K562 (cell line): ENCODE data around the gene PRCC. TPM values are rescaled to one million over a fixed set of nuclear protein-coding genes. Genes with fewer than 3 reads are reported as not detected.

Experiments used
- ATAC-seq: fragments of 200-7000 bp; cut with Tn5 transposase; 3 replicates; pipeline ENCODE4 v1.9.1; 2020; ENCODE audit warnings: moderate library complexity
- BruUV-seq: library from RNA; stranded (reverse); fragments of 400-500 nt; replicated peaks from 2 replicates; lab custom pipeline; 2021; lab: Mats Ljungman, UMichigan
- CTCF ChIA-PET: fragments of 300-600 bp; formaldehyde crosslinking; extraction: SDS; loops from one replicate; lab custom pipeline; 2021; ENCODE audit warnings: low intra/inter-chr PET ratio; lab: Yijun Ruan, JAX
- POLR2A ChIA-PET: fragments of 300-600, 350-650 bp; sonication (Branson Sonifier 250); formaldehyde crosslinking; extraction: SDS; loops from one replicate; lab custom pipeline; 2021; ENCODE audit warnings: antibody characterized with exemption, inconsistent platforms; lab: Yijun Ruan, JAX
- DNase-seq, 4 experiments: peaks; one replicate each; pipeline versions ENCODE4 v3.0.0 to v3.0.0-alpha.2; 2011 to 2018; ENCODE audit warnings: low spot score in 3 of 4, mixed read lengths in 3 of 4; ENCODE audit errors: extremely low read depth in 1 of 4
- FAIRE-seq: peaks from 2 replicates; lab custom pipeline; 2011; peaks lifted over from hg19 to GRCh38; lab: Jason Lieb, UNC
- H2AFZ ChIP-seq: 2 replicates; pipeline ENCODE4 v1.6.0; 2011; ENCODE audit warnings: low read depth, low read length, control low read depth, inconsistent platforms
- H3K27ac ChIP-seq: fragments of 200-600 bp; 3 replicates; pipeline ENCODE4 v1.8.0; 2011; ENCODE audit warnings: low read depth, mild to moderate bottlenecking, control low read depth, inconsistent platforms, low read length, moderate library complexity, mixed read lengths; ENCODE audit errors: extremely low read depth
- H3K27me3 ChIP-seq, 2 experiments: fragments of 300-600 bp in 1 of 2; 2 replicates in 1 of 2; 3 replicates in 1 of 2; pipeline versions ENCODE4 v1.6.0 to v1.8.0; 2011; ENCODE audit warnings: inconsistent platforms in 2 of 2, low read length in 2 of 2, mild to moderate bottlenecking in 1 of 2, mixed read lengths in 1 of 2, moderate library complexity in 1 of 2; ENCODE audit not compliant: control insufficient read depth in 2 of 2, insufficient read depth in 2 of 2
- H3K36me3 ChIP-seq: fragments of 300-600 bp; 3 replicates; pipeline ENCODE4 v1.8.0; 2011; ENCODE audit warnings: mild to moderate bottlenecking, low read length, inconsistent platforms; ENCODE audit not compliant: control insufficient read depth, insufficient read depth
- H3K4me1 ChIP-seq, 2 experiments: fragments of 200-600 bp in 1 of 2; replicated peaks in 1 of 2; 2 replicates in 1 of 2; 3 replicates in 1 of 2; pipeline versions ENCODE4 v1.5.1 to v1.8.0; 2011; ENCODE audit warnings: inconsistent platforms in 2 of 2, low read length in 2 of 2, mild to moderate bottlenecking in 1 of 2, mixed read lengths in 1 of 2, moderate library complexity in 1 of 2; ENCODE audit not compliant: control insufficient read depth in 2 of 2, insufficient read depth in 2 of 2
- H3K4me2 ChIP-seq: 2 replicates; pipeline ENCODE4 v1.6.1; 2011; ENCODE audit warnings: low read length, control low read depth, inconsistent platforms, mixed read lengths; ENCODE audit not compliant: insufficient read depth
- H3K4me3 ChIP-seq: fragments of 200-600 bp; sonication (generic), shearing (Covaris generic); 2 replicates; pipeline ENCODE4 v1.5.1; 2016; ENCODE audit warnings: control low read depth, inconsistent platforms
- H3K79me2 ChIP-seq: fragments of 200-600 bp; 3 replicates; pipeline ENCODE4 v1.8.0; 2011; ENCODE audit warnings: low read length, inconsistent platforms; ENCODE audit not compliant: control insufficient read depth, insufficient read depth
- H3K9ac ChIP-seq, 2 experiments: 2 replicates each; pipeline versions ENCODE4 v1.6.0 to v1.6.1; 2011; ENCODE audit warnings: low read depth in 2 of 2, low read length in 2 of 2, control low read depth in 1 of 2, inconsistent platforms in 1 of 2, mild to moderate bottlenecking in 1 of 2, mixed read lengths in 1 of 2; ENCODE audit not compliant: insufficient read depth in 1 of 2
- H3K9me1 ChIP-seq: one replicate; pipeline ENCODE4 v1.6.0; 2011; ENCODE audit warnings: inconsistent platforms, mild to moderate bottlenecking, low read length, moderate library complexity; ENCODE audit not compliant: control insufficient read depth, insufficient read depth
- H3K9me3 ChIP-seq: replicated peaks from 2 replicates; pipeline ENCODE4 v1.5.1; 2011; ENCODE audit warnings: low read depth, low read length, inconsistent platforms; ENCODE audit not compliant: control insufficient read depth, insufficient read depth
- H4K20me1 ChIP-seq: replicated peaks from 2 replicates; pipeline ENCODE4 v1.6.1; 2011; ENCODE audit warnings: low read length, inconsistent platforms, mixed read lengths; ENCODE audit not compliant: control insufficient read depth, insufficient read depth
- BCOR ChIP-seq: fragments of 450-650 bp; IDR thresholded peaks from 2 replicates; pipeline ENCODE4 v1.6.1; 2016
- CHD4 ChIP-seq: fragments of 200-600 bp; sonication (generic); IDR thresholded peaks from 3 replicates; pipeline ENCODE4 v1.6.1; 2012; ENCODE audit warnings: low read depth, mild to moderate bottlenecking, mixed read lengths, low read length, inconsistent platforms; ENCODE audit not compliant: insufficient read depth, insufficient replicate concordance, poor library complexity, severe bottlenecking
- CXXC5 ChIP-seq: fragments of 250-450 bp; sonication (Bioruptor Pico); IDR thresholded peaks from 2 replicates; pipeline ENCODE4 v1.8.0; 2022; ENCODE audit warnings: inconsistent platforms, mild to moderate bottlenecking, moderate library complexity
- E2F3 ChIP-seq: fragments of 250-450 bp; sonication (Bioruptor Pico); IDR thresholded peaks from 2 replicates; pipeline ENCODE4 v1.4.0; 2020; ENCODE audit warnings: mild to moderate bottlenecking
- HSF4 ChIP-seq: fragments of 250-450 bp; sonication (Bioruptor Pico); IDR thresholded peaks from 2 replicates; pipeline ENCODE4 v2.1.2; 2022; ENCODE audit warnings: mild to moderate bottlenecking, moderate library complexity, borderline replicate concordance
- KDM4B ChIP-seq, 2 experiments: fragments of 450-650 bp in 1 of 2; sonication (generic) in 1 of 2; IDR thresholded peaks; 2 replicates each; pipeline ENCODE4 v1.6.1; 2016 to 2017; ENCODE audit warnings: borderline replicate concordance in 2 of 2, antibody characterized with exemption in 1 of 2, low read depth in 1 of 2, mild to moderate bottlenecking in 1 of 2
- RBBP5 ChIP-seq: fragments of 200-600 bp; sonication (generic); IDR thresholded peaks from 2 replicates; pipeline ENCODE4 v1.6.1; 2012; ENCODE audit warnings: borderline replicate concordance, mild to moderate bottlenecking, low read length, control low read depth, inconsistent platforms; ENCODE audit not compliant: insufficient read depth, poor library complexity, severe bottlenecking
- SMARCA4 ChIP-seq: fragments of 450-650 bp; IDR thresholded peaks from 2 replicates; pipeline ENCODE4 v1.6.1; 2016
- SMARCA5 ChIP-seq: fragments of 450-650 bp; IDR thresholded peaks from 2 replicates; pipeline ENCODE4 v1.6.1; 2016
- SRF ChIP-seq, 2 experiments: fragments of 250-450, 450-650 bp in 1 of 2; sonication (Bioruptor Pico) in 1 of 2; sonication (generic) in 1 of 2; formaldehyde crosslinking; IDR thresholded peaks; 2 replicates each; pipeline versions ENCODE4 v1.5.0 to v1.5.1; 2020 to 2022; ENCODE audit warnings: mild to moderate bottlenecking in 1 of 2, missing genetic modification reagents in 1 of 2
- TEAD2 ChIP-seq: fragments of 450-650 bp; IDR thresholded peaks from 2 replicates; pipeline ENCODE4 v1.6.1; 2016; ENCODE audit warnings: missing genetic modification characterization, control low read depth, missing compliant biosample characterization
- ZBTB17 ChIP-seq: fragments of 450-650 bp; formaldehyde crosslinking; IDR thresholded peaks from 2 replicates; pipeline ENCODE4 v1.4.0; 2020; ENCODE audit warnings: mild to moderate bottlenecking
- ZNF165 ChIP-seq: fragments of 250-450 bp; sonication (Bioruptor Pico); IDR thresholded peaks from 2 replicates; pipeline ENCODE4 v1.4.0; 2020; ENCODE audit warnings: borderline replicate concordance
- ZNF212 ChIP-seq: fragments of 450-650 bp; formaldehyde crosslinking; IDR thresholded peaks from 2 replicates; pipeline ENCODE4 v1.4.0; 2020; ENCODE audit warnings: mild to moderate bottlenecking
- ZNF239 ChIP-seq: fragments of 250-450 bp; sonication (Bioruptor Pico); IDR thresholded peaks from 2 replicates; pipeline ENCODE4 v1.4.0; 2020; ENCODE audit warnings: mild to moderate bottlenecking
- ZNF445 ChIP-seq: fragments of 250-450 bp; sonication (Bioruptor Pico); IDR thresholded peaks from 2 replicates; pipeline ENCODE4 v1.4.0; 2020; ENCODE audit warnings: low read depth, mild to moderate bottlenecking, moderate library complexity
- ZNF512 ChIP-seq: IDR thresholded peaks from 2 replicates; pipeline ENCODE4 v1.6.1; 2016; ENCODE audit warnings: missing genetic modification characterization, missing compliant biosample characterization
- ZNF561 ChIP-seq: fragments of 450-650 bp; formaldehyde crosslinking; conservative IDR thresholded peaks from 2 replicates; pipeline ENCODE4 v1.4.0; 2020; ENCODE audit warnings: mild to moderate bottlenecking, moderate library complexity
- WGBS: fragments of 100-300 bp; shearing (Covaris generic); methylation state at CpG from one replicate; pipeline ENCODE4 v1.1.6; 2016; ENCODE audit warnings: low coverage, mixed read lengths; ENCODE audit not compliant: insufficient coverage; ENCODE audit errors: missing lambda C conversion rate; 5-methylcytosine and 5-hydroxymethylcytosine counted together
- in situ Hi-C: fragments of 300-500 bp; cut with MboI; formaldehyde crosslinking; loops from 4 replicates; pipeline ENCODE4 v1.15.0; 2018; ENCODE audit warnings: inconsistent platforms, mixed read lengths
- intact Hi-C: fragments of 100-400 bp; cut with micrococcal nuclease; formaldehyde crosslinking; loops from 2 replicates; pipeline ENCODE4 v1.14.2; 2022
- polyA plus RNA-seq, 8 experiments: library from polyadenylated mRNA; depleted of rRNA in 4 of 8; stranded (reverse) in 5 of 8; unstranded in 3 of 8; fragments of >200 nt; fragmentation: Nextera tagmentation in 2 of 8; fragmentation: Illumina TruSeq in 1 of 8; extraction: Ambion mirVana in 2 of 8; extraction: Trizol in 1 of 8; gene quantifications; 2 replicates each; pipeline versions ENCODE4 v1.2.1 to v1.2.3, GENCODE V29; 2011 to 2014; ENCODE audit warnings: inconsistent platforms in 1 of 8, missing spikeins in 1 of 8
- total RNA-seq, 7 experiments: library from RNA; depleted of rRNA in 6 of 7; stranded (reverse); fragments of >200 nt in 6 of 7; fragmentation: Illumina TruSeq in 2 of 7; extraction: Trizol in 2 of 7; gene quantifications; 2 replicates each; pipeline versions ENCODE4 v1.2.1 to v1.2.3, GENCODE V29; 2011 to 2021; ENCODE audit warnings: low replicate concordance in 1 of 7
- TF ChIP-seq, protein P1 (sequence below): fragments of 450-650 bp; formaldehyde crosslinking; conservative IDR thresholded peaks from 2 replicates; pipeline ENCODE4 v1.4.0; 2022; ENCODE audit warnings: mild to moderate bottlenecking, missing genetic modification characterization

Gene PRCC
- total and polyA plus RNA-seq, 9 of the 15 experiments (the other 6 are each of a cell fraction or from before 2014, with no cell fraction given), result 23.9 to 201 (median 41.1) TPM

DNA sequence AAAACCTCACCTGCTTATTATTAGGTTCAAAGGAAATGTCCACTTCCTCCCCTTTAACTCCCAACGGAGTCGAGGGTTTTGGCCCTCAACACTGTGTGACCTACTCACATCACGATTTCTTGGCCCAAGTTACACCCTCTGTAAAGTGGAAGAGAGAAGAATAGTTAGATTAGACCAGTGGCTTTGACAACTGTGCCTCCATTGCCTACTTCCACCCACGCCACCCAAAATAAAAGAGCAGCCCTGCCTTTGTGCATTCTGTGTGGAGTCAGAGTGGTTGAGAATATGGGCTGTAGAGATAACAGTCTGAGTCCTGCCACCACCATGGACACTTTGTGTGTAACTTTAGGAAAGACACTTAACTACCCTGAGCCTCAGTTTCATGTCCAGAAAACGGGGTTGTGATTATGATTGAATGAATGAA is 11.8 kb upstream of the PRCC start:
- Histone ChIP-seq H3K9me1 (no peaks in the 10 kb centered on the region), H3K9ac (peak overlapping the region; percentile 43 to 80; a peak in 3 of 4 replicates), H3K4me2 (peak overlapping the region; percentile 52), H3K27ac (peak overlapping the region; percentile 76), H2AFZ (peak overlapping the region; percentile 78), H3K4me1 (peaks cover 34 to 38% of the 10 kb centered on the region in 2 experiments; a peak in 4 of 5 replicates), H3K27me3 (no peaks in the 10 kb centered on the region), H3K36me3 (no peaks in the 10 kb centered on the region), H4K20me1 (no peaks in the 10 kb centered on the region), H3K79me2 (peaks cover 42% of the 10 kb centered on the region), H3K4me3 (no peak overlapping the region), H3K9me3 (no peaks in the 10 kb centered on the region)
- DNase-seq, result peak in 2 of 4 experiments; percentile 61 to 84
- ATAC-seq, result peak; percentile 25
- intact Hi-C loops (no loop called here), in situ Hi-C loops (no loop called here)
- POLR2A ChIA-PET, result interaction anchor here (0.9 to 4.6 kb wide), 3 partner anchors 11 to 29 kb away, joined by 4 to 27 read pairs (median 5); partner anchors contain the start of genes ISG20L2, METTL25B and PRCC
- peak; percentile 85 for FAIRE-seq
- no TSS peak for BruUV-seq
- CTCF ChIA-PET, result no interaction called here
- 4% methylated on average over 5 of the region's 5 CpGs for WGBS
- TF ChIP-seq ZNF561 (CRISPR knock-in tag) (no peak), BCOR (0 out of 2 replicates have a peak, but pooled peaks have one; percentile 29), ZNF512 (tag) (no peak), CHD4 (no peak), SMARCA4 (peak; percentile 68), ZNF165 (CRISPR knock-in tag) (peak; percentile 43; the same call in 1 of the 2 replicates), KDM4B (IDR thresholded peaks at IDR 0.05; ENCODE audit: borderline replicate concordance in 2 of 2, low read depth in 1 of 2) (no peak), ZNF212 (no peak), ZBTB17 (CRISPR knock-in tag) (peak; percentile 91), HSF4 (CRISPR knock-in tag) (peak; percentile 94), E2F3 (CRISPR knock-in tag) (peak; percentile 35; the same call in 1 of the 2 replicates), ZNF445 (CRISPR knock-in tag) (no peak), CXXC5 (CRISPR knock-in tag) (peak; percentile 83), SMARCA5 (no peak), ZNF239 (peak; percentile 81), TEAD2 (tag) (no peak), RBBP5 (peak; percentile 37), SRF (CRISPR knock-in tag; IDR thresholded peaks at IDR 0.05) (no peak)
- TF ChIP-seq, protein P1, sequence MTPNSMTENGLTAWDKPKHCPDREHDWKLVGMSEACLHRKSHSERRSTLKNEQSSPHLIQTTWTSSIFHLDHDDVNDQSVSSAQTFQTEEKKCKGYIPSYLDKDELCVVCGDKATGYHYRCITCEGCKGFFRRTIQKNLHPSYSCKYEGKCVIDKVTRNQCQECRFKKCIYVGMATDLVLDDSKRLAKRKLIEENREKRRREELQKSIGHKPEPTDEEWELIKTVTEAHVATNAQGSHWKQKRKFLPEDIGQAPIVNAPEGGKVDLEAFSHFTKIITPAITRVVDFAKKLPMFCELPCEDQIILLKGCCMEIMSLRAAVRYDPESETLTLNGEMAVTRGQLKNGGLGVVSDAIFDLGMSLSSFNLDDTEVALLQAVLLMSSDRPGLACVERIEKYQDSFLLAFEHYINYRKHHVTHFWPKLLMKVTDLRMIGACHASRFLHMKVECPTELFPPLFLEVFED, result peak; percentile 28; the same call in 1 of the 2 replicates
